GM12874 (cell line): ENCODE data around the gene PDZD2.

Experiments used
- TF ChIP-seq, protein P1 (sequence below): IDR thresholded peaks from 2 replicates; pipeline ENCODE4 v1.5.1; 2011; ENCODE audit warnings: low read depth, mild to moderate bottlenecking, control low read depth, low read length, moderate library complexity; ENCODE audit not compliant: insufficient read depth

PDZD2 gene

DNA sequence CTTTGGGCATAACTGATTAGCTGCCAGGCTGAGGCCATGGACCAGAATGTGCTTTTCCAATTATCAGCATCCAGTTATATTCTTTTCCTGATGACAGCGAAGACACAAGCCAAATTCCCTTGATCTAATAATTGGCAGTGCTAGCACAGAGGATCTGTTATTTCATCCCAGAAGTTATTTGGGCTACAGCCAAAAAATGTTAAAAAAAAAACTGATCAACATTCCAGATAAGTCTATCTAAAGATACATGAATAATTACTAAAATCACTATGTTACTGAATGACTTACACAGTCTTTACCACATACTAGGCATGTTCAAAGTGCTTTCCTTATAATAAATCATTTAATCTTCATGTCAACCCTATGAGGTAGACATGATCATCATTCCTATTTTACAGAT is 13.5 kb upstream of the PDZD2 start:
- TF ChIP-seq, protein P1, sequence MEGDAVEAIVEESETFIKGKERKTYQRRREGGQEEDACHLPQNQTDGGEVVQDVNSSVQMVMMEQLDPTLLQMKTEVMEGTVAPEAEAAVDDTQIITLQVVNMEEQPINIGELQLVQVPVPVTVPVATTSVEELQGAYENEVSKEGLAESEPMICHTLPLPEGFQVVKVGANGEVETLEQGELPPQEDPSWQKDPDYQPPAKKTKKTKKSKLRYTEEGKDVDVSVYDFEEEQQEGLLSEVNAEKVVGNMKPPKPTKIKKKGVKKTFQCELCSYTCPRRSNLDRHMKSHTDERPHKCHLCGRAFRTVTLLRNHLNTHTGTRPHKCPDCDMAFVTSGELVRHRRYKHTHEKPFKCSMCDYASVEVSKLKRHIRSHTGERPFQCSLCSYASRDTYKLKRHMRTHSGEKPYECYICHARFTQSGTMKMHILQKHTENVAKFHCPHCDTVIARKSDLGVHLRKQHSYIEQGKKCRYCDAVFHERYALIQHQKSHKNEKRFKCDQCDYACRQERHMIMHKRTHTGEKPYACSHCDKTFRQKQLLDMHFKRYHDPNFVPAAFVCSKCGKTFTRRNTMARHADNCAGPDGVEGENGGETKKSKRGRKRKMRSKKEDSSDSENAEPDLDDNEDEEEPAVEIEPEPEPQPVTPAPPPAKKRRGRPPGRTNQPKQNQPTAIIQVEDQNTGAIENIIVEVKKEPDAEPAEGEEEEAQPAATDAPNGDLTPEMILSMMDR = no peak

DNA sequence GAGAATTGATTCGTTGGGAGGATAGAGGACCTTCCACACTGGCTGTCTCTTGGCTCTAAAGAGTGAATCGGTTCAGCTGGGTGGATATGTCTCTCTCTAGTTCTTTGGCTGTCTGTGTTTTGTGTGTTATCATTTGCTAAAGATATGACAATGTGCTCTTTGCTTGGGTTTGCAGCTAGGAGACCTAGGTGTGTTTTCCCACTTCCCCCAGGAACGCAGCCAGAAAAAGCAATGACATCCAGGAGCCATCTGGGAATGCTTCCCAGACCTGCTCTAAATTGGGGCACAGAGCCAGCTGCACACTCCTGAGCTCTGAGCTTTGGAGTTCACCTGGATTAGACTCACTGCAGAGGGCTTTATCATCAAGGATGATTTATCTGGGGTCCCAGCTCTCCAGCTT is 12.8 kb upstream of the PDZD2 start:
- TF ChIP-seq, protein P1 = no peak

DNA sequence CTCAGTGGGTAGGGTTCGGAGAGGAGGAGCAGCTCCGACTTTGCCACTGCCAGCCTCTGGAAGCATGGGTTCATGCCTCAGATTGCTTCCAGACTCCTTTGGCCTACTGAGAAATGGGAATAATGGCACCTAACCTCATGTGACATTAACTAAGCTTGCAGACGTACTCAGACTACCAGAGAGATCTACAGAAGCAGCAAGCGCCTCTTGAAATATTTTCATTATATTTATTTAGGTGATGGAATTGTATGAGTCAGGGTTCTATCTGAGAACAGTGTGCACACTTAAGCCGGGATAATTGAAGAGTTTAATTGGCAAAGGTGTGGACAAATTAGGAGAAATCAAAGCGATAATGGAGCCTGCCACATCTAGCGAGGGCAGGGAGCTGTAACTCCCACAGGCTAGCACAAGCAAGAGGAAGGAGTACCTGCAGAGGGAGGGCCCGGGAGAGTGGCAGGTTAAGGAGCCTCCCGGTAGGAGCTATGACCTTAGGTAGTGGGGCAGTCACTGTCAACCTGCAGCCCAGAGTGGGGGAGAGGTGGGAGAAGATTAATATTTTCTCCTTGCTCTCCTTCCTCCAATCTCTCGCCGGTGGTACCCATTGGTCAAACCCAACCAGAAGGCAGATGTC is 12.2 kb upstream of the PDZD2 start:
- TF ChIP-seq, protein P1 = no peak

DNA sequence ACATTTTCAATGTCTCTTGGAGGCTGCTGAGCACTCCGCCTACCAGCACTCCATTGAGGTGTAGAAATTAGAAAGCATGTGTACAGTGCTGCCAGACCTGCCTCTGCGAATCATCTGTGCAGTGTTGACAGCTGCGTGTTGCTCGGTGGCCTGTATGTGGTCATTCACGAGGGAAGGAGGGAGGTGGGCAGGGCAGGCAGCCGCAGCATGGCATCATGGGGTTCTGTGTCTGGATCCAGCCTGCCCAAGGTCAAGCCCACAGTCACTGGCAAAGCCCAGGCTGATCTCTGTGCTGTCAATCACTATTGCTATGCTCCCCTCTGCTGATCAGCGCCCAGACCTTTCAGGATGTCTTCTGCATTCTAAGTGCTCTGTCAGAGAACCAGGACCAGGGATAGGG is 8.0 kb upstream of the PDZD2 start:
- TF ChIP-seq, protein P1 = no peak

DNA sequence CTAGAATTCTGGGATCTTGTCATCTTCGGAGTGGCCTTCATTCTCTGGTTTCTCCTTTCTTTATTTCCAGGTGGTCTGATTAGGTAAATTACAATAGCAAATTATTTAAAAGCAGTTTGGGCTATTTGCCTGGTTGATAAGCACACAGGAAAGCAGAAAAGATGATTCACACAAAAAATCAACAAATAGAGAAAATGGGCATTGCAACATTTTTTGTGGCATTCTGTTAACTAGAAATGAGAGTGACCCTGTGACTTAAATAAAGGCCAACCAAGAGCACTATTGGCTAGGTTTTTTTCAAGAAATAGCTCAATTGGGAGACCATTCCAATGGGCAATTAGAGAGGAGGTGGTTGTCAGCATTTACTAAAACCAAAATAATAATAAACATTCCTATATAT is 6.5 kb upstream of the PDZD2 start:
- TF ChIP-seq, protein P1 = no peak

DNA sequence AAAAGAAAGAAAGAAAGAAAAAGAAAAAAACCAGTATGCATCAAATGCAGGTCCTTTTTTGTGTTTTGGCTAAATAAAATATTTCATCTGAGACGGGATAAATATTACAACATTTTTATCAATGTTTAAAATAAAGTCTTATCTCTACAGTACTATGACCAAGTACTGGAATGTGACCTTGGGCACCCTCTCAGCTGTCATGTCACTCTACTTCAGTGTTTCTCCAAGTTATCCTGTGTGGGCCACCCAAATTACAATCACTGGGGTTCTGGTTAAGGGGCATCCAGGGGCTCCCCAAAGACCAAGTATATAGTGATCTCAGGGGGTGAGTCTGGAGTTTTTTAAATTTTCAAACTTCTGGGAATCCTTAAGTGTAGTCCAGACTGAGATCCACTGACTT is 3.5 kb upstream of the PDZD2 start:
- TF ChIP-seq, protein P1 = no peak

DNA sequence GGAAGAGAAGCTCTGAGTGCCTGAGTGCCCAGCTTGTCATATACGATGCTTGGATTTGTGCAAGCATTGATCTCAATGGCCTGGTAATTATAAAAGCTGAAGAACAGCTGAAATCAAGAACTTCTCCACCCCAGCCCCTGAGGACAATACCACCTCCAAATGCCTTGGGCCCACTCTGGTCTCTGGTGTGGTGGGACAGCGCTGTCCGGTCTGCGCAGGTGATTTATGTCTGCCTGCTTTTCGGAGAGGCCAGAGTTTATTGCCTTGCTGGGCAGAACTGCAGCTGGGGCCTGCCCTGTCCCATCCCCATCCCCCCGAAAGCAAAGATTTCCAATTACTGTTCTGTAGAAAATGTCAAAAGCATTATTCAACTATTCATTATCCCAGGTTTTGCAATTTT is 1.1 kb upstream of the PDZD2 start:
- TF ChIP-seq, protein P1 = no peak

DNA sequence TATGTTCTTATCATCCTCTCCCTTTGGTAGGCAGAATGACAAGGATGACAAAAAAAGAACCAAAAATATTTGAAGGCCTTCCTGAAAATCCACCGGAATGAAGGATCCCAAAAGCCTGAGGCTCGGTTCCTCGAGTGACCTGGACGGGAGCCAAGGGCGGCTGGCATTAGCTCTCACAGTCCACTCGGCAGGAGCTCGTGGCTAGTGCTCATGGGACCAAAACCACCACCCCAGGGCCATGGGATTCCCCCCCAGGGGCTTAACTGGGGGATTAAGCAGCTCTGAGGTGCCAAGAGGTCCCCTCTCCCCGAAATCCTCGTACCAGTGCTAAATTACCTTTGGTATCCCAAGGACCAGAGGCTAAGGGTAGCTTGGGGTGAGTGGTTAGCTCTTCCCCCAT is 586 bp upstream of the PDZD2 start:
- TF ChIP-seq, protein P1 = no peak
